M059J (cell line): ENCODE data around the gene VCAM1. TPM values are rescaled to one million over a fixed set of nuclear protein-coding genes. Genes with fewer than 3 reads are reported as not detected.
"Not testable (repeated sequence)": the region's sequence is repeated elsewhere in the genome, so short reads cannot be mapped to it uniquely, and the experiment has no call there.

Experiments used
- DNase-seq: peaks from one replicate; pipeline ENCODE4 v3.0.0-alpha.2; 2012; ENCODE audit warnings: low read depth
- total RNA-seq: library from RNA; depleted of rRNA; stranded (reverse); fragments of >200 nt; shearing (Covaris generic); gene quantifications from 2 replicates; pipeline ENCODE4 v1.2.3, GENCODE V29; 2014; rRNA removed

Gene VCAM1
- total RNA-seq, 1 experiment from 2014 or later: 5.0 TPM

DNA sequence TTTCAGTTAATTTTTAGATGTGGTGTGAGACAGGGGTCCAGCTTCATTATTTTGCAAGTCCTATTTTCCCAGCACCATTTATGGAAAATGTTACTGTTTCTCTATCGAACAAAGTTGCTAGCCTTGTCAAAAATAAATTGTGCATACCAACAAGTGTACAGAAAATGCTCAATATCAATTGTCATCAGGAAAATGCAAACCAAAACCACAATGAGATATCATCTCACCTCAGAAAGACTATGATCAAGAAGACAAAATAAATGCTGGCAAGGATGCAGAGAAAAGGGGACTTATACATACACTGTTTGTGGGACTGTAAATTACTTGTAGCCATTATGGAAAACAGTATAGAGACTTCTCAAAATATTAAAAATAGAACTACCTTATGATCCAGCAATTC lies 54.8 kb downstream of the VCAM1 start:
- DNase-seq: peak; percentile 11

DNA sequence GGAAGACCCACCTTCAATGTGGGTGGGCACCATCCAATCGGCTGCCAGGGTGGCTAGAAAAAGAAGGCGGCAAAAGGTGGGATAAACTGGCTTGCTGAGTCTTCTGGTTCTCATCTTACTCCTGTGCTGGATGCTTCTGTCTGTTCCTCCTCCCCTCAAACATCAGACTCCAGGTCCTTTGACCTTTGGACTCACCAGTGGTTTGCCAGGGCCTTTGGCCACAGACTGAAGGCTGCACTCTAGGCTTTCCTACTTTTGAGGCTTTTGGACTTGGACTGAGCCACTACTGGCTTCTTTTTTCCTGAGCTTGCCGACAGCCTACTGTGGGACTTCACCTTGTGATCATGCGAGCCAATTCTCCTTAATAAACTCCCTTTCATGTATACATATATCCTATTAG lies 55.9 kb downstream of the VCAM1 start:
- no peak for DNase-seq

DNA sequence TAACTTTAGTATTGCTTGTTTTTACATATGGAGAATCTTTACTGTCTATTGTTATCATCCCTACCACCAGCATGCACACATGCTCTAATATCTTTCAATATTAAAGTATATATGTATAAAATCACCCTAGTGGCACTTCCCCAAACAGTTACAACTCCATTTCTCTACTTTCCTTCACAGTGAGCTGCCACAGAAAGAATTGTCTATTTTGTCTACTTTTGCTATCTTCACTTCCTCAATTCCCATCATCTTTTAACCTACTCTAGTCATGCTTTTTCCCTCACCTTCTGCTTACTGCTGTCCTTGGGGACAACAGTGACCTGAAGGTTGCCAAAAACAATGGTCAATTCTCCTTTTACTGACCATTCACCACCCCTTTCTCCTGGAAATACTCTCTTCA lies 59.2 kb downstream of the VCAM1 start:
- no peak for DNase-seq

GRCh38 chr1:100780814-100781213 lies 61.3 kb downstream of the VCAM1 start:
- peak; percentile 9 for DNase-seq

DNA sequence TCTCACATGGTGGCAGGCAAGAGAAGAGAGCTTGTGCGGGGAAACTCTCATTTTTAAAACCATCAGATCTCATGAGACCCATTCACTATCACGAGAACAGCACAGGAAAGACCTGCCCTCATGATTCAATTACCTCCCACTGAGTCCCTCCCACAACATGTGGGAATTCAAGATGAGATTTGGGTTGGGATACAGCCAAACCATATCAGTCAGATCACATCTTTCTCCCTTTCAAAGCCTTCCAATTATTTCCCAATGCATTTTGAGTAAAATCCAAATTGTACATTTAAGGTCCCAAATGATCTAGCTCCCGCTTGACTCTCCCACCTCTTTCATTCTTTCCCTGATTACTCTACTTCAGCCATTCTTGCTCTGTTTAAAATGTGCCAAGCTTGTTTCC lies 62.2 kb downstream of the VCAM1 start:
- not testable (repeated sequence) for DNase-seq

DNA sequence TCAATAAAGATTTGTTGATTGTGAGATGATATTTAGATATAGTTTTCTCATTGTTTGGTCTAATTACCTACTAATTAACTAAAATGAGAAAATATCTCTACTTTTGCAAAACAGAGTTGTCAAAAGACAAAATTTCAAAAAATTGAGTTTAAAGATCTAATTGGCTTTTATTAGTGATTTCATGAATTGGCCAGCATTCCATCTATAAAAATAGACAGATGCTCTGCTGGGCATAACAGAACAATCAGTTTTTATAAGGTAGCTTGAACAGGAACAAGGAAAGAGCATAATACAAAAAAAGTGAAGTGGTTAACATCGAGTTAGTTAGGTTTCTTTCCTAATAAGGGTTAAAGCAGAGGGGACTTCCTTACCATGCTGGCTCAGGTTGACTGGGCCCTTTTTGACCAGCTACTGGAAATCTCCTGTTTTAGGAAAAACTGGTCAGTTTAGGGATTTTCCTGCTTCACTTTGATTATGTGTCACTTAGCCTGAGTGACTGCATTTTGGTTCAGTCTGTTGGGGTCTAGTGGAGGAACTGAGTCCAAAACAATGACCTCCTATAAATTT lies 63.0 kb downstream of the VCAM1 start:
- DNase-seq: no peak

DNA sequence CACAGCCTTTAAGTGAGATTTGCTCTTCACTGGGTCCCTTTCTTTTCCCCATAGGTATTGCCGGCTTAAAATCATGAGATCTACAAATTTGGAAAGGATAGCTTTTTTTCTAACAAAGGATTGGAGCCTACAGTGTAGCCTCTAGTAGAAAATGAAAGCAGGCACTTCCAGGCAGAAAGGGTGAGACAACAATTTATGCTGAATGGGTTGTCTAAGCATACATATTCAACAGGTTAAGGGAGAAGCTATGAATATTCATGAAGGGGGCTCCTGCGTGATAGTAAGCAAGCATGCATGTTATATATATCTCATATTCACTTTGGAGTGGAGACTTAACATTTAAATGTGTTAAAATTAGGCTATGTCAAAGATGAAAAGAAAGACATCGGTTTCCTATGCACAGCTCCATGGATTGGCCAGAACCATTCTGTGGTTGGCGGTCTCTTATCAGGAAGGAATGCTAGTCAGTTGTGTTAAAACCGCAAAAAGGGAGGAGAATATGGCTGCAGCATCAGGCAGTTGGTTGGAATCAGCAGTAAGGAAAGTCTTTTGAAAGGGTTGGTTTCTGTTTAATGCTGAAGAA lies 66.0 kb downstream of the VCAM1 start:
- DNase-seq: peak; percentile 91

DNA sequence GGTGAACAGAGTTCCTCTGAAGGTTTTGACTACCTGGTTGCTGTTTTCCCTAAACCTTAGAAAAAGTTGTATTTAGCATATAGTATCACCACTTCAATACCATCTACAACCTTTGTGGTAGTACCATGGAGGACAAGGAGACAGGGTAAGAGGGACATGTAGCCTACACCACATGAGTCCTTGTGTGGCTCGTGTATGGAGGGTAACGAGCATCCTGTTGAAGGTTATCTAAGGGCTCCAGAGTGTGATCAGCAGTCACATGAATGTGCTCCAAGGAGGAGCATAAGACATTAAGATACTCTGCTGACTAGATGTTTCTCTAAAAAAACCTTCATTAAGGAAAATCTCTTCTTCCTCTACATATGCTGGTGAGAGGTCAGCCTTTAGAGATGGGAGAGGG lies 67.3 kb downstream of the VCAM1 start:
- DNase-seq: no peak

Other genes starting within 250 kb of the VCAM1 start
- gene GPR88, start 181.6 kb upstream of the VCAM1 start, total RNA-seq: not detected in 2 replicates
- 23.1 and 24.4 TPM in 2 replicates for gene EXTL2, start 175.1 kb downstream of the VCAM1 start, total RNA-seq
- gene SLC30A7, start 176.3 kb downstream of the VCAM1 start, total RNA-seq: 47.4 and 66.6 TPM in 2 replicates